Stomach (tissue), 9 donors: ENCODE measurements around the gene ZBTB2. TPM values are rescaled to one million over a fixed set of nuclear protein-coding genes. Genes with fewer than 3 reads are reported as not detected.
A peak's percentile ranks its signal among the peaks of the same experiment; 100 is the strongest.

Experiments
- DNase-seq, 2 donors: peaks; one replicate each; pipeline versions ENCODE4 v3.0.0 to v3.0.0-alpha.2; 2013 to 2019
- H3K27ac ChIP-seq, 5 donors: fragments of 200-600 bp in 4 of 5; sonication (generic) in 4 of 5; one replicate each; pipeline ENCODE4 v1.5.1; 2013 to 2019; ENCODE audit warnings: mild to moderate bottlenecking in 1 of 5, moderate library complexity in 1 of 5
- H3K27me3 ChIP-seq, 3 donors: fragments of 200-600 bp; sonication (generic); one replicate each; pipeline ENCODE4 v1.5.1; 2017 to 2019; ENCODE audit warnings: mixed run types in 1 of 3
- H3K36me3 ChIP-seq, 4 donors: fragments of 200-600 bp; sonication (generic); 1 replicate in 3 of 4; 2 replicates in 1 of 4; pipeline ENCODE4 v1.5.1; 2016 to 2019
- H3K4me1 ChIP-seq, 4 donors: fragments of 200-600 bp; sonication (generic); one replicate each; pipeline ENCODE4 v1.5.1; 2016 to 2019
- H3K4me3 ChIP-seq, 4 donors: fragments of 200-600 bp; sonication (generic) in 3 of 4; one replicate each; pipeline ENCODE4 v1.5.1; 2016 to 2019; ENCODE audit warnings: mild to moderate bottlenecking in 1 of 4
- H3K9me3 ChIP-seq, 4 donors: fragments of 200-600 bp; sonication (generic); one replicate each; pipeline ENCODE4 v1.5.1; 2016 to 2019
- CTCF ChIP-seq, 7 experiments: fragments of 450-650 bp in 4 of 7; fragments of 200-600 bp in 3 of 7; sonication (generic) in 3 of 7; IDR thresholded peaks; one replicate each; pipeline ENCODE4 v1.5.1; 2016 to 2019; ENCODE audit warnings: antibody characterized with exemption in 7 of 7, control low read depth in 2 of 7, mild to moderate bottlenecking in 1 of 7
- EP300 ChIP-seq: sonication (generic); formaldehyde crosslinking; IDR thresholded peaks from one replicate; pipeline ENCODE4 v1.6.1; 2017; ENCODE audit warnings: antibody characterized with exemption
- POLR2A ChIP-seq, 4 donors: fragments of 450-650 bp; IDR thresholded peaks; one replicate each; pipeline ENCODE4 v1.6.1; 2016; ENCODE audit warnings: antibody characterized with exemption in 4 of 4, control low read depth in 2 of 4, mild to moderate bottlenecking in 1 of 4, moderate library complexity in 1 of 4
- POLR2AphosphoS5 ChIP-seq, 3 donors: sonication (generic); formaldehyde crosslinking; IDR thresholded peaks; one replicate each; pipeline ENCODE4 v1.6.1; 2016; ENCODE audit warnings: antibody characterized with exemption in 3 of 3
- WGBS, 5 donors: extraction: QIAGEN DNeasy Blood & Tissue Kit in 3 of 5; methylation state at CpG; one replicate each; pipeline versions ENCODE4 v1.1.5 to v1.1.7; 2013 to 2018; 5-methylcytosine and 5-hydroxymethylcytosine counted together
- intact Hi-C: fragments of 100-400 bp; cut with DNase I; formaldehyde crosslinking; loops from one replicate; pipeline ENCODE4 v1.15.1; 2023; ENCODE audit warnings: low total_unique reads
- polyA plus RNA-seq, 3 donors: library from polyadenylated mRNA; stranded (reverse); fragments of 200-250 nt; gene quantifications; one replicate each; pipeline ENCODE4 v1.2.3, GENCODE V29; 2013
- total RNA-seq, 5 donors: library from RNA; depleted of rRNA; stranded (reverse); fragments of >200 nt; gene quantifications; one replicate each; pipeline versions ENCODE4 v1.1.0 to v1.2.3, GENCODE V29; 2014 to 2016
- donor health status: healthy with polysubstance abuse.
- donor health status: Bipolar disorder and iron deficiency.
- donor health status: healthy.

ZBTB2 gene
- total and polyA plus RNA-seq, 8 donors, result 0.89 to 19.1 (median 7.5) TPM

DNA sequence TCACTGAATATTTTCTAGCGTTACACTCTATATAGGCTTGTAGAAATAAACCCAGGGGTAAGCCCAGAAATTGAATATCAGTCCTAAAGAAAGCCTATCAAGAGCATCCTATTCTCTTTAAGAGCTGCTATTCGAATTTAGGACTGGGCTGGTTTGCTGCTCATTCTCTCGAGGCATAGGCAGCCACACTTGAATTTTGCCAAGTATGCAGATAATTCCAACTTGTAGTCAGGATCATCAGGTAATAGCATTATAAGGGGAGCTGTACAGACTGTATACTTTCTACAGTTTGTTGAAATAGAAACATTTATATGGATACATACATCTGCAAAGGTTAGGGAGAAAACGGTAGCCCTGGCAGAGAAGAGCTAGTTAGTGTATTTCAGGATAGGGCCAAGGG, 2.1 kb upstream of the ZBTB2 start:
- no peaks in the 10 kb centered on the region for H3K36me3 ChIP-seq
- no peak for TF ChIP-seq POLR2AphosphoS5 (IDR thresholded peaks at IDR 0.05)
- no peak for TF ChIP-seq EP300
- TF ChIP-seq CTCF (IDR thresholded peaks at IDR 0.05), result no peak
- no peak for TF ChIP-seq POLR2A (IDR thresholded peaks at IDR 0.05)
- DNase-seq, result no peak
- no peak overlapping the region for H3K27ac ChIP-seq
- WGBS, 5 donors, result 58 to 68% (median 62%) methylated on average over 4 of the region's 4 CpGs
- H3K27me3 ChIP-seq, result no peaks in the 10 kb centered on the region
- intact Hi-C loops, result no loop called here
- H3K4me3 ChIP-seq, result no peak overlapping the region
- peaks cover 36 to 61% (median 50%) of the 10 kb centered on the region in 4 donors for H3K4me1 ChIP-seq
- no peaks in the 10 kb centered on the region for H3K9me3 ChIP-seq

- intact Hi-C loops, result no loop called here
- Histone ChIP-seq H3K4me3 (peak overlapping the region; percentile 85 to 98 (median 94)), H3K27me3 (no peaks in the 10 kb centered on the region), H3K4me1 (peaks cover 40 to 67% (median 55%) of the 10 kb centered on the region in 4 donors), H3K36me3 (no peaks in the 10 kb centered on the region), H3K27ac (peak overlapping the region in 4 of 5 donors; percentile 99 to 100 (median 100)), H3K9me3 (no peaks in the 10 kb centered on the region)
- TF ChIP-seq POLR2A (IDR thresholded peaks at IDR 0.05) (no peak), EP300 (no peak)
- WGBS, 5 donors, result 1 to 3% (median 1%) methylated on average over 3 of the region's 3 CpGs
- no peak for DNase-seq
Measured at GRCh38 chr6:151392427-151392826, 1.1 kb upstream of the ZBTB2 start.

- Histone ChIP-seq H3K4me3 (peak overlapping the region; percentile 85 to 98 (median 94)), H3K27me3 (no peaks in the 10 kb centered on the region), H3K36me3 (no peaks in the 10 kb centered on the region), H3K9me3 (no peaks in the 10 kb centered on the region), H3K4me1 (peaks cover 40 to 65% (median 55%) of the 10 kb centered on the region in 4 donors), H3K27ac (peak overlapping the region; percentile 98 to 100 (median 100))
- no peak for TF ChIP-seq POLR2A (IDR thresholded peaks at IDR 0.05)
- intact Hi-C loops, result no loop called here
- WGBS, 5 donors, result 0 to 1% (median 0%) methylated on average over 2 to 77 of the region's 78 CpGs; no CpG with 5 or more reads in 1 of the 5 donors
- peak; percentile 78 to 93 for DNase-seq
Measured at GRCh38 chr6:151390851-151391470, 398 bp downstream of the ZBTB2 start.

DNA sequence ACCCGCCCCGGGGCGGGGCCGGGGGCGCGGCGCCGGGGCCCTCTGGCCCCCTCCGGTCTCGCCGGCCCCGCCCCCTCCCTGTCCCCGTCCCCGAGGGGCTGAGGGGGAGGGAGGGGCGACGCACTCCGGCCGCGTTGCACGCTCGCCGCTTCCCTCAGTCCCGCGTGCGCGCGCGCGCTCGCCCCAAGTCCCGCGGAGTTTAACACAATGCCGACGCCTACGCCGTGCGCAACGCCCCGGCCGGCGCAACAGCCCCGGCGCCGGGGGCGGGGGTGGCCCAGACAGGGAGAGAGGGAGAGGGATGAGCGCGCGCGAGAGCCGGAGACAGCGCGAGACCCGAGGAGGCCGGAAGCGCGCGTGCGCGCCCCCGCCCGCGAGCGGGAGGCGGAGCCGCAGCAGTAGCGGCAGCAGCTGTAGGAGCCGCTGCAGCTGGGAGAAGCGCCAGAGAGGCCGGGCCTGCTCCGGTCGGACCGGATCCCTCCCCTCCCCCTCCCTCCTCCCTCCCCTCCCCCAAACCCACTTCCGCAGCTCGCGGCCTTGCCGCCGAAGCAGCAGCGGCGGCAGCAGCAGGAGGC, 996 bp downstream of the ZBTB2 start:
- Histone ChIP-seq H3K4me3 (peak overlapping the region; percentile 85 to 98 (median 94)), H3K27me3 (no peaks in the 10 kb centered on the region), H3K36me3 (no peaks in the 10 kb centered on the region), H3K9me3 (no peaks in the 10 kb centered on the region), H3K4me1 (peaks cover 41 to 60% (median 54%) of the 10 kb centered on the region in 4 donors), H3K27ac (peak overlapping the region; percentile 98 to 100 (median 100))
- TF ChIP-seq POLR2AphosphoS5 (IDR thresholded peaks at IDR 0.05) (peak; percentile 60 to 92 (median 91)), EP300 (no peak)
- 0 to 1% (median 0%) methylated on average over 27 to 79 of the region's 79 CpGs for WGBS, 5 donors
- intact Hi-C loops, result no loop called here
- peak; percentile 97 to 100 for DNase-seq

DNA sequence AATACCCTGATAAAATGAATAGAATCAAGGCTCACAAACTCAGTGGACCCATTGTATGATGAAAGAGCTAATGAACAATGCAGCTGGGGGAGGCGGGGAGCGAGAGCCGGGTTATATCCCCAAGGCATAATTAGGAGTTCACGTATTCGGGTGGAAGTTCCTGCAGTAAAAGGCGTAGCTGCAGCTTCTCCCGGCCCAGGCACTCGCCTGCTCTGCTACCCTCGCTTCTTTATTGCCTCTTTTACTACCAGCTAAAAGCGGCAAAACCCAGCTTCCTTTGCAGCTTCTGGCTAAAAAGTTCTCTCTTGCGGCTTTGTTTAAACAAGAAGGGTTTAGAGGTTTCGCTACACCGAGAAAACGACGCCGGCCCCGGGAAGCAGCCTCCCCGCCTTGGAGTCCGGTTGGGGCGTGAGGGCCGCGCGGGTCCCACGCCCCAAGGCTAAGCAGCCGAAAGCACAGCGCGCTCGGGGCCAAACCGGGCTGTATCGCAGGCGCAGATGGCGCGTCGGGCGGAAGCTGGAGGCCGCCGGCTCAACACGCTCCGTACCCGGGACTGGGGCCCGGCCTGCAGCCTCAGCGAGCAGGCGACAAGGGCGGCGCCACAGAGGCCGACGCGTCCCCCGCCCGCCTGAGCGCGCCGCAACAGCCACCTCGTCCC, 1.6 kb downstream of the ZBTB2 start:
- no peaks in the 10 kb centered on the region for H3K27me3 ChIP-seq
- intact Hi-C loops, result no loop called here
- no peaks in the 10 kb centered on the region for H3K9me3 ChIP-seq
- 0 to 1% (median 0%) methylated on average over 35 to 54 of the region's 54 CpGs for WGBS, 5 donors
- TF ChIP-seq POLR2A (IDR thresholded peaks at IDR 0.05), result no peak
- peak; percentile 13 to 81 (median 13) for TF ChIP-seq POLR2AphosphoS5 (IDR thresholded peaks at IDR 0.05)
- TF ChIP-seq CTCF (IDR thresholded peaks at IDR 0.05), result no peak
- peak overlapping the region; percentile 85 to 98 (median 94) for H3K4me3 ChIP-seq
- peak overlapping the region; percentile 98 to 100 (median 100) for H3K27ac ChIP-seq
- peaks cover 46 to 61% (median 53%) of the 10 kb centered on the region in 4 donors for H3K4me1 ChIP-seq
- peak; percentile 59 to 87 for DNase-seq
- H3K36me3 ChIP-seq, result no peaks in the 10 kb centered on the region
